G401 (cell line): Measurements from ENCODE around the gene PMVK. TPM values are rescaled to one million over a fixed set of nuclear protein-coding genes. Genes with fewer than 3 reads are reported as not detected.
"Not testable (repeated sequence)": the region's sequence is repeated elsewhere in the genome, so short reads cannot be mapped to it uniquely, and the experiment has no call there.

ENCODE experiments used
- DNase-seq: peaks from one replicate; pipeline ENCODE4 v3.0.0-alpha.2; 2015; ENCODE audit warnings: low spot score
- in situ Hi-C: cut with HindIII; loops from 2 replicates; pipeline ENCODE4 v1.10.0; 2016; ENCODE audit warnings: low sequenced_read_pairs, mixed read lengths
- total RNA-seq: library from RNA; depleted of rRNA; stranded (reverse); fragments of >200 nt; shearing (Covaris generic); gene quantifications from 2 replicates; pipeline ENCODE4 v1.2.3, GENCODE V29; 2014; rRNA removed

PMVK gene
- 66.5 and 70.3 TPM in 2 replicates for total RNA-seq

GRCh38 chr1:154936555-154937084, at the start of gene PMVK:
PMVK (minus strand) TSS chr1:154936719; CDS start chr1:154936685, 34 bp downstream.
- DNase-seq: peak; percentile 97
- in situ Hi-C loops: no loop called here

GRCh38 chr1:154983776-154984466, 47.4 kb upstream of the PMVK start:
- in situ Hi-C loops: no loop called here
- no peak for DNase-seq

- in situ Hi-C loops: no loop called here
- peak; percentile 99 for DNase-seq
These were observed 46.6 kb upstream of the PMVK start, which contains the start of gene FLAD1 for GRCh38 chr1:154982897-154983648. FLAD1 (plus strand) TSS chr1:154983344; CDS start chr1:154983695, 351 bp downstream.

- DNase-seq: no peak
- in situ Hi-C loops: no loop called here
These were observed 45.8 kb upstream of the PMVK start for GRCh38 chr1:154982341-154982740.

GRCh38 chr1:154978360-154978759, 41.8 kb upstream of the PMVK start:
- DNase-seq: no peak
- in situ Hi-C loops: no loop called here

DNA sequence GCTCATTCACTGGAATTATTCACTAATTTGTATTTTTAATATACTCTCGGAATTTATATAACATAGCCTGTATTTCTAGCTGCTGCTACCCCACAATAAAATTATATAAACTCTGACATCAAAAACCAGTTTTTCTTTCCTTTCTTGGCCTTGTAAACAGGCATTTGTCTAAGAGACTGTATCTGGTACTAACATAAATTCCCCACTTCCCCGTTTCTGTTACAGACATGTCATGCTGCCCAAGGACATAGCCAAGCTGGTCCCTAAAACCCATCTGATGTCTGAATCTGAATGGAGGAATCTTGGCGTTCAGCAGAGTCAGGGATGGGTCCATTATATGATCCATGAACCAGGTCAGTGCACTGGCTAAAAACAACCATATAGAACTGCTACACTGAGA, 41.2 kb upstream of the PMVK start:
- in situ Hi-C loops, DNase-seq: not testable (repeated sequence)

GRCh38 chr1:154975409-154976059, 39.0 kb upstream of the PMVK start:
- in situ Hi-C loops: no loop called here
- no peak for DNase-seq

DNA sequence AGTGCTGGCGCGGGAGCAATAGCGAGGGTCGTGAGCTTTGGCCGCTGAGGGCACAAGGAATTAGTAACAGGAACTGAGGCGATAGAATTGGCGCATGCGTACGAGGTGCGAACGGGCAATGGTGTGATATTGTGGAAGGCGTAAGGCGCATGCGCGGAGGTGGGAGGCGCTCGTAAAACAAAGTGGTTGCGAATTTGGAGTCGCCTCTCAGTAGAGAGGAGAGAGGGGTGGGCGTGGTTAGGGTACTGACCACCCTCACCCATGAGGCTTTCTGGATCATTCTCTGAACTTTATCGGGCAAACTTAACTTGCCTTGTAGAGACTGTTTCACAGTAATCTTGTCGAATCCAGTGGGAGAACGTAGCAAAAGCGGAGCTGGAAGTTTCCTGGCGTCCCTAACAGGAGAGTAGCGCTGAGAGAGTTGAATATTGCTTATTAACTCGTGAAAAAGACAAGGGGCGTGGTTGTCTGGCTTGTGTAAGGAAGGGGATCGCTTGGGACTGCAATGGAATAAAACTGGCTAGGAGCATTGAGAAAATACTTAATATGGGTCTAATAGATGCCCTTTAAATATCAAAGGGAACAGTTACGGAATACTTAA, 38.4 kb upstream of the PMVK start:
- in situ Hi-C loops: no loop called here
- peak; percentile 93 for DNase-seq

GRCh38 chr1:154974102-154974807, 37.7 kb upstream of the PMVK start, which contains the start of gene CKS1B:
CKS1B (plus strand) TSS chr1:154974681; CDS start chr1:154974746, 65 bp downstream.
- peak; percentile 100 for DNase-seq
- in situ Hi-C loops: no loop called here

DNA sequence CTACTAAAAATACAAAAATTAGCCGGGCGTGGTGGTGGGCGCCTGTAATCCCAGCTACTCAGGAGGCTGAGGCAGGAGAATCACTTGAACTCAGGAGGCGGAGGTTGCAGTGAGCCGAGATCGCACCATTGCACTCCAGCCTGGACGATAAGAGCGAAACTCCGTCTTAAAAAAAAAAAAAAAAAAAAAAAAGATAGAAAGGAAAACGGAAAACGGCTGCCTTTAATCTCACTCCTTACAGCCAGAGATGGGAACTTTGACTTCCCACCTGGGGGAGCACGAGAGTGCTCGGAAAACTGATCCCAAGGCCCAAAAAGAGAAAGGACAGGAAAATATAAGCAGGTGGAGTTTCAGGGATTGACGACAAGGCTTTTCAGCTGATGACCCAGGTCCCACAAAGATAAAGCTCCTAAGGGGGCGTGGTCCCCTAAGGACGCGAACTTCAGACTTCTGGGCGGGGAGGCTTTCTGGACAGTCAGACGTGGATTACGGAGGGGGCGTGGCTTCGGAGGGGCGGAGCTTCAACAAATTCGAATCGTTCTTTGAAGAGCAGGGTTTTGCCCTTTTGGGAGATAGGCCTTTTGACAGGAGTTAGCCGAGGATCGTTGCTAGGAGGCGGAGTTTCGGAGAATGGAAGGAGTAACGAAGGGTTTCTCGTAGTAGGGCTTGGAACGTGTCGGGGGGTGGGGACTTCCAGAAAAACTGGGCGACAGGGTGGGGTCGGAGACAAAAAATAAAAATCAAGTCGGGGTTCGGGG, 37.0 kb upstream of the PMVK start:
- DNase-seq: peak; percentile 90
- in situ Hi-C loops: no loop called here

DNA sequence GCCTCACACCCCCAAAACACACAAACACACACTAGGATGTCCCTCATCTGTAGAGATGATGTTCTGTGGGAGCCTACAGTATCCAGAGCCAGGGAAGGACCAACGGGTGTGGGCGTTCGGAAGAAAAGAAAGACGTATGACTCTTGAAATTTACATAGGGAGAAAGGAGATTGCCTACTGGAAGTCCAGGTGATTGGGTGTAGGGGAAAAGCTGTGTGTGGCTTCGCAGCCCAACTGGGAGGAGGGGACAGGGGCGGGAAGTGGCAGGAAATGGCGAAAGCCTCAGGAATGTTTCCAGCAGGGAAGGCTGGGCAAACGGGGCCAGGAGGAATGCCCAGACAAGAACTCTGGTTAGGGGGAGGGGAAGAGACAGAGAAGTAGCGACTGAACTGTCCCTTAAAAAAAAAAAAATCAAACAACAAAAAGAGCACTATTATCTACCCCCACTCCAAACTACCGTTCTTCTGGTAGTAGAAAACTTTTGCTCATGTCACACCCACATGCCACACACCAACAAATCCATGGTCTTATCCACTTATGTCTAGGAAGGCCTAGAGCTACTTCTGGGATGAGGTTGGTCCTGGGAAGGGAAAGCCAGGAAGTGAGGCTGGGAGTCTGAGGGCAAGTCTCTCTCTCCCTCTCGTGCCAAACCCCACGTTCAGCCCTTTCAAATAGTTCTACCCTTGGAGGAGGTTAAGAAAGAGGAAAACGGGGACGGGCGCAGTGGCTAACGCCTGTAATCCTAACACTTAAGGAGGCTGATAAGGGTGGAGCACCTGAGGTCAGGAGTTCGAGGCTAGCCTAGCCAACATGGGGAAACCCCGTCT, 36.2 kb upstream of the PMVK start:
- peak; percentile 72 for DNase-seq
- in situ Hi-C loops: no loop called here

DNA sequence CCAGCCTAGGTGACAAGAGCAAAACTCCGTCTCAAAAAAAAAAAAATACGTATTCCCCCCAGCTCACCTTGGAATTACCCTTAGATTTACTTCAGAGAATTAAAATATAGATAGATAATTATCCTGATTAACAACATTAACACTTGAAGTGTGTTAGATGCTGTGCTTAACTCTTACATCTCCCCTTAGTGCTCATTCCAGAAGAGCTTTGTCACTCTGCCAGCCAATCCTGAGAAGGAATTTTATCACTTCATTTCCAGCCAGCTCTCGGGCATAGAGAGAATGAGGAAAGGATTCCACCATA, 35.6 kb upstream of the PMVK start:
- in situ Hi-C loops: no loop called here
- no peak for DNase-seq

DNA sequence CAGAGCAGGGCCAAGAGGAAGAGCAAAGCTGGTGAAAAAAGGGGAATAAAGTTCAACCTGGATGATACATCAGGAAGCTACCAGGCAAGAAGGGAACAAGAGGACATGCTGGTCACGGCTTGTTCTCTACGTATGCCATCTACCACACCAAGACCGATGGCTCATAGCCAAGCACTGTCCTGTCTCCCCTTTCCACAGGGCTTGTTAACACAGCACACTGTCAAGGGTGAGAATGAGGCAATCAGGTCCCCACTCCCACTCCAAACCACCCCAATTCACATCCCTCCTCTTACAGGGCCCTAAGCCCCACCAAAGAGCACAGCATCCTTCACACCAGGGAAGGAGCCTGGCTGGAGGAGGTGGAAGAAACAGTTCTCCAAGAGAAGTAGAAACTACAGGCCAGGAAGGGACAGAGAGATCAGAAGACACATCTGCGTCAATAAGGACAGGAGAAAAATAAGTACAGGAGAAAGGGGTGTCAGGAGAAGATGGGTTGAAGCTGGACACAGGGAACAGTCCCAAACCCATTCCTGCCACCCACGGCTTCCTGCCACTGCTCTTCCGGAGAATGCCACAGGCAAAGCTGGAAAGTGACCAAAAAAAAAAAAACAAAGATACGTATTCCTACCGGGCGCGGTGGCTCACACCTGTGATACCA, 35.0 kb upstream of the PMVK start:
- in situ Hi-C loops: no loop called here
- DNase-seq: peak; percentile 60

DNA sequence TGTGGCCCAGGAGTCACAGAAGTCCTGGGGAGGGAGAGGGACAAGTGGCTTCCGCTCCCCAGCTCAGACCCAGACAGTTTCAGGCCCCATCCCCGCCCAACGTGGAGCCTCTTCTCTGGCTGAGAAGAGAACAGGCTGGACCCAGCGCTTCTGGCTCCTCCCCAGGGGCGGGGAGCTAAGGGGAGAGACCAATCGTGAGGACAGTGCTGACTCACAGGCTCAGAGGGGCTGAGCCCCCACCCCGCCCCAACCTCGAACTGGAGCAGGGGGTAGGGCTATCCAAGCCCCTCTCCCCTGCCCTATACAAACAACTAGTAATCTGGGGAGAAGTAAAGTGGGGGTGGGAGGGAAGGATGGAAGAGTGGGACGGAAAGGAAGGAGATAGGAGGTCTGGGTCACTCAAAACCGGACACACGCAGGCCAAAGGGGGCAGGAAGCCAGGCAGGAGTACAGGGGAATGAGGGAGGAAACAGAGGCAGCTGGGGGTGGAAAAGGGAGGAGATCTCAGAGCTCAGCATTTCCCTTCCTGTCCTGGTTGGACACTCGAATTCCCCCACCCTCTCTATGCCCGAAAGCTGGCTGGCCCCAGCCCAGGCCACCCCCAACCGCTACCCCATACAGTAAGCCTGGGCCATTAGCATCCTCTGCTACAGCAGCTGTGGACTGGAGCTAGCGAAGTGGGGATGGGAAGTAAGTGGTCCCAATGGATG, 34.3 kb upstream of the PMVK start, which contains the start of gene SHC1:
TSS of gene SHC1 (minus strand) at position 117 of the 710 bp plus-strand sequence. CDS start 221 bp downstream, outside the sequence.
- in situ Hi-C loops: no loop called here
- peak; percentile 99 for DNase-seq

DNA sequence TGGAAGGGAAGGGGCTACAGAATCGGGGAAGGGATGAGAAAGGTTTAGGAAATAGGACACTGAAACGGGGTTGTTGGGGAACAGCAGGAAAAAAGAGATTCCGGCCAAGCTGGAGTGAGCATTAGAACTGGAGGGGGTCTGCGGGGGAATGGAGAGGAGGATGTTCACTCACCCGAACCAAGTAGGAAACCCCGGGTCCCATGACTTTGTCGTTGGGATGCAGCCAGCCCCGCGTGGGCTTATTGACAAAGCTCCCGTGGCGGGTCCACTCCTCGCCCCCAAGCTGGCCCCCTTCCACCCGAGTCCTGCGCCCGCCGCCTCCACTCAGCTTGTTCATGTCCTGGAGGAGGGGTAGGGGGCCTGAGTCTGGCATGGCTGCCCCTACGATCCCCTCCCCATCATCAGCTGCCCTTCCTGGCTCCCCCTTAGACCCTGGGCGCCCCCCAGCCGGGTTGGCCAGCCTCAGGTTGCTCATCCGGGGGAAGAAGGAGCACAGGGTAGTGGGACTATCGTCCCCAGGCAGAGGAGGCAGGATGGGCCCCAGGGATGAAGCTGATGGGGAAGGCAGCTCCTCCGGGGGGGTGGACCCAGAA, 33.4 kb upstream of the PMVK start:
- in situ Hi-C loops: no loop called here
- no peak for DNase-seq

DNA sequence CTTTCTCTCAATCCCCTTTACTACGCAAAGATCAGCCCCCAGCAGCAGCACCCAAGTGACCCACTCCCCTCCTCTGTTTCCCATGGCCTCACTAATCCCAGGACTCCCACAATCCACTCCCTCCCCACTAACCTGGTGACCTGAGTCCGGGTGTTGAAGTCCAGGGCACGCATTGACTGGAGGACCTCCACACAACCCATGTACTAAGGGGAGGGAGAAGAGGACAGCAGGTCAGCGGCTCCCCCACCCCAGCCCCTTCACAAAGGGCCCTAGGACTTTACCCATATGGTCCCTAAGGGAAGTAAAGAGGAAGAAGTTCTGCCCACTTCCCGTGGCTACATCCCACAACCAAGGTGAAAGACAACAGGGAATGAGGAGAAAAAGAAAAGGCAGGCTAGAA, 32.7 kb upstream of the PMVK start:
- in situ Hi-C loops: no loop called here
- DNase-seq: no peak
